Activated T-cell treated with anti-CD3 and anti-CD28 coated beads for 24 hours (primary cell): ENCODE data around the gene ESD.

Experiments
- DNase-seq: peaks from one replicate; pipeline ENCODE4 v3.0.0-alpha.2; 2020; ENCODE audit warnings: low read depth

ESD gene

DNA sequence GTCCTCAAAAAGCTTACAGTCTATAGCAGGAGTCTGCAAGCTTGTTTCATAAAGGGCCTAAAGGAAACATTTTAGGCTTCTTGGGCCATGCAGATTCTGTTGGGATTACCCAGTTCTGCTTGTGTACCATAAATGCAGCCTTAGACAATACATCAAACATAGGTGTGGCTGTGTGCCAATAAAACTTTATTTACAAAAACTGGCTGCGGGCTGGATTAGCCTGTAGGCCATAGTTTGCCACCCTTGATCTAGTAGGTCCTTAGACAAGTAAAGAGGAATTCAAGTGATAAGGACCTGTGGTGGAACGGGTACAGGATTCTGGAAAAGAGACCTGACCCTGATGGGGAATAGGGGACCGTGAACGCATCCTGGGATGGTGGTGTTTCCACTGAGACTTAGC is 51.9 kb downstream of the ESD start:
- DNase-seq = no peak

DNA sequence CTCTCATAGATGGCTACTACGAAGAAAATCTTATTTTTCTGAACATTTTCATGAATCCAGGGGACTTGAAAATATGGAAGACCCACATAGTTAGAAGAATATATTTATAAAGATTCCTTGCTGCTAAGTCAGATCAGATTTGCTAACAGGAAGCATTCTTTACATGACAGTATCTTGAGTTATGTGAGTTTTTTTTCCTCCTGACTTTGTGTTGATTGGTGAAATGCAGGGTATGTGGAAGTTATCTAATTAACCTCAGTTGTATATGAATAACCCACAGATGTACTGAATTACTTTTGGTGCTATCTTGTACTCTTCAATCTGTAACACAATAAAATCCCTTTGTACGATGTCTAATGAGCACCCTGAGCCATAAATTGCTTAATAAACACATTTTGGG is 53.8 kb downstream of the ESD start:
- DNase-seq = no peak

DNA sequence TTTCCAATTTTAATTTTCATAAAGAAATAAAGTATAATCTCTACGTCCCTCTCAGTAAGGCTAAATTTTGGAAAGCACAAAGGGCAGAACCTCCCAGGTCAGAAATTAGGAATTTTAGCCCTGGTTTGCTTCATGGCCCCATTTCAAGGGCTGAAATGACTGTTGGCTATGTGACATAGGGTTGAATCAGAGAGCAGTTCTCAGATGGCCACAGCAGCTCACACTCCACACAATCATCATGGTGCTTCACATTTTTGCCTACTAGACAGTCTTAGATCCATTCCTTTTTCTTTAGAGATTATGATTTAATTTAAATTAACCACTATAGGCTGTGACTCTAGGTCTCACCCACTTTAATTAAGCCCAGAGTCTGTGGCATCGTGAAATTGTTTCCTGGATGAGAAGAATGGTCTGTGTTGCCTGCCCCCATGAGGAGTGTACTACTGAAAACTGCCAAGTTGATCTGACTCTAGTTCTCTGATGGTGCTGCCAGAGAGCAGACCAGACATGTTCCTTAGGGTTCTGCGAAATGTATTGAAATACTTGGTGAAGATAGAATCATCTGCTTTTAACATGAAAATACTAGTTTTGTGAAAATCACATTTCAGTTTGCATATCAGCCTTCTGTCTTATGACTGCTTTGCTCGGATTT is 57.4 kb downstream of the ESD start:
- no peak for DNase-seq

DNA sequence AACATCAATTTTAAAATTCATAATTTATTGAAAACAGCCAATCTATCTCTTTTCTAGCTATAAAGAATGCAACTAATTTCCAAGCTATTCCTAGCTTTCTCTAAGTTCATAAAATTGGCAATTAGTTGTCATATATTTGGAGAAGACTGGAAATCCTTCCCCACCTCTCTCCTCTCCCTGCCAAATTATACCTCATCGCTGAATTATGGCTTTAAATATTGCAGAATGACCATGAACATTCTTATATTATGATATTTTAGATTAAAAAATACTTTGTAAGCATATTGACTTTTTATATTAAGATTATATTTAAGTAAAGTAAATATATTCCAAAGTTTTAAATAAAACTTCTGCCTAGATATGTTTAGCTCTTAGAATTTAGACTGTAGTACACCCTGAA is 58.2 kb downstream of the ESD start:
- DNase-seq = no peak

DNA sequence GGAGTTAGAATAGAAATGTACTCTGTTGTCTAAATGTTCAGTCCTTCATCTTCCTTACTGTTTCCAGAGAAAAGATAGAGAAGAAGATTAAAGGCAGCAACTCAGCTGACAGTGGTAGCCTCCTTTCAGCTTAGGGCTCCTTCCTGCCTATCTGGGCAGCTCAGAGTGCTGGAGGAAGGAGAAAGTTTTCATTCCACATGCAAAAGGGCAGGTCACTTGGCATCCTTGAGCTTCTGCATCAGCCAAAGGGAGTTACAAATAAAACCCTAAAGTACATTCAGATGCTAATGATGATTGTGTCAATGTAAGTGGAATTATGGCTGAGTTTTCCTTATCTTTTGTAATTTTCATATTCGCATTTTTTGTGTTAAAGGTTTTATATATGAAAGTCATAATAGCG is 58.9 kb downstream of the ESD start:
- no peak for DNase-seq

DNA sequence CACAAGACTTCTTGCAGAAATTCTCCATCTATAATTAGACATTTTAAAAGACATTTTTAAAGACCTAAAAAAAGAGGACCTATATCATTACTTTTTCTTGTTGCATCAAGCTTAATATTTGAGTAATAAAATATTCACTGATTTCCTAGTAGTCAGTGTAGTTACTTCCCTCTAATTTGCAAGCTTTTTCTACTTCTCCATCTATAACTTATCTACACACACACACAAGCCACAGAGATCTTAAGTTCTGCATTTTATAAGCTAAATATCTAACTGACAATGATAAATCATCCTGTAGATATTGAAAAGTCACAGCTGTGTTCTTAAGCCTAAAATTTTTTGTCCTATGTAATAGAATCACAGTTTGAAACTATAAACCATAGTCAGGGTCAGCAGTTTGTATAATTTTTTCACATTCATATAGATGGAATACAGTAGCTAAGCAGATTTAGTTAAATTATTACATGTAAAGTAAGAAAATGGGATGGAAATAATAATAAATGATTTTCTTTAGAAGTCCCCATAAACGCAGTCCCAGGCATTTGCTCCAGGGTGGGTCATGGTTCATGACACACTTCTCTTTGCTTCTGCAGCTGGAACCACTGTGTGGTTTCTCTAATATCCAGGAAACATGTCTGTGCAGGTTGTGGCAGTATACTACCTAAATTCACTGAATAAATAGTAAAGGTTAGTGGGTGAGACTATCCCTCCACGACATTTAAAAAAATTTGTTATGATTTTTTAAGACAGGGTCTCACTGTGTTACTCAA is 60.2 kb downstream of the ESD start:
- DNase-seq = no peak

DNA sequence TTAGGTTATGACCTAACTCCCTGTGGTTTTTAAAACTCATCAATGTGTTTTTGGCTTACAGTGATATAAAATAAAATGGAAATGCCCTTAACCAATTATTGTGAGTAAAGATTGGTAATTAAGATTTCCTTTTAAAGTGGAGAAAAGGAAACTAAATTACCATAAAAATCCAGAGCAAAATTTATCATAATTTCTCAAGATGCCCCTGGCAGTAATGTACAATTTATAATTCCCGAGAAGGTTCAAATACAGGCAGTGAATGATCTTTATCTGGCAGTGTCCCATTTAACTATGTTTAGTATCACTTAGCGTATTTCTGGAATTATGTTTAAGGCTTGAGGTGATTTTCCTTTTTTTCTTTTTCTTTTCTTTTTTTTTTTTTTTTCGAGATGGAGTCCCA is 61.5 kb downstream of the ESD start:
- no peak for DNase-seq

DNA sequence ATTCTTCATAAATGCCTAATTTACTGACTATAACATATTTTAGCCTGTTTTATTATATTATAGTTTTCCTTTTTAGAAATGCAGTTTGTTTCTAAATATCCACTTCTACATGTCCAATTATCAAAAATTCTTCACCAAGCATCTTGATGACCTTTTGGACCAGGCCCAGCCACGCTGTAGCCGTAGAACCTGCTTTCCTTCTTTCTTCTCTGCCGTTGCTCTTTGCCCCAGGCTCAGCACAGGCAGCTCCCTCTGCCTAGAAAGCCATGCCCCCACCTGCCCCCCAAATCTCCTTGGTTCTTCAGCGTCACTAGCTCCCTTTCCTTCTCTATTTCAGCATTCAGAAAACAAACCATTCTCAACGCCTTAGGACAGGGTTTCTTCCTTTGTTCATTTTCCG is 65.4 kb downstream of the ESD start:
- DNase-seq = no peak

DNA sequence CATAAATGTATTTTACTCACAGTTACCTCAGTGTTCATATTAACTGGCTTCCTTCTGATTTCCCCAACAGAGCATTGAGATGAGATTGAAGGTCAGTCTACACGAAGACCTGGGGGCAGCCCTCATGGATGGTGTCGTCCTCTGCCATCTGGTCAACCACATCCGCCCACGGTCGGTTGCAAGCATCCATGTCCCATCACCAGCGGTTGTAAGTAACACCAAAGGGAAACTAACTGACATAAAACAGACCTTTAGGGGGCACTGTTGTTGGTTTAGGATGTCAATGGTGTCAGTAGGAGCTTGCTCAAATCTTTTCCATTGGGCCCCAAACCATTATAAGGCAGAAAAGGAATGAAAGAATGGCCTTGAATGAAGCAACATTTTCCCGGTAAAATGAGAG is 68.2 kb downstream of the ESD start:
- no peak for DNase-seq

DNA sequence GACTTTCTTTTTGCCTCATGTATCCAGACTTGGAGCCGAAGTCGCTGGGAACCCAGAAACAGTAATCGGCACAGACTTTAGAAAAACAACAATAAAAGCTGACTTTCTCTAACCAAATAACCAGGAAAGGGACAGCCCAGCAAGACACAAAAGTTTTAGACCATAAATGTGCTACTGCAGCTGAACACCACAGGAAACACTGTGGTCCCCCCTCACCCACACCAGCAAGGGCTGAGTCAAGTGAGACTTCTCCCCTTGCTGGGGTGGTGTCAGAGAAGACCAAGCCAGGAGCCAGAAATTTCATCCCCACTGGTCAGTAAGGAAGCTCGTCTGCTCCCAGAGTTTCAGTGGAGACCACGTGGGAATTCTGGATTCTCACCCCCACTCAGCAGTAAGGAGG is 70.6 kb downstream of the ESD start:
- DNase-seq = no peak
